HCT116 (cell line): Measurements from ENCODE around the gene CFAP45. TPM values are rescaled to one million over a fixed set of nuclear protein-coding genes. Genes with fewer than 3 reads are reported as not detected.

Source experiments
- ATAC-seq: fragments of 200-7000 bp; cut with Tn5 transposase; 2 replicates; pipeline ENCODE4 v1.9.1; 2020; ENCODE audit warnings: mild to moderate bottlenecking, moderate library complexity
- BruUV-seq: library from RNA; stranded (reverse); fragments of 400-500 nt; replicated peaks from 2 replicates; lab custom pipeline; 2021; lab: Mats Ljungman, UMichigan
- CTCF ChIA-PET: fragments of 300-600 bp; sonication (Branson Sonifier 250); formaldehyde crosslinking; loops from one replicate; lab custom pipeline; 2021; ENCODE audit warnings: antibody characterized with exemption; lab: Charles Lee
- POLR2A ChIA-PET: fragments of 300-600, 350-600 bp; sonication (Branson Sonifier 250); formaldehyde crosslinking; loops from one replicate; lab custom pipeline; 2021; ENCODE audit warnings: antibody characterized with exemption; lab: Charles Lee
- RAD21 ChIA-PET, 2 experiments: fragments of 300-600 bp; sonication (Branson Sonifier 250); formaldehyde crosslinking; loops; one replicate each; lab custom pipeline; 2023; ENCODE audit warnings: low total read pairs in 2 of 2; ENCODE audit not compliant: uncharacterized antibody in 2 of 2, unreplicated experiment in 2 of 2, low non-redundant PET in 1 of 2; lab: Charles Lee
- DNase-seq: peaks from one replicate; pipeline ENCODE4 v3.0.0-alpha.2; 2010; ENCODE audit warnings: low read depth, low spot score
- H2AFZ ChIP-seq: fragments of 200-600 bp; shearing (Covaris generic), sonication (generic); 2 replicates; pipeline ENCODE4 v1.6.1; 2017; ENCODE audit warnings: low read depth, mixed run types, mixed read lengths, antibody characterized with exemption, low read length; ENCODE audit not compliant: poor library complexity, severe bottlenecking
- H3K27ac ChIP-seq: 2 replicates; pipeline ENCODE4 v1.5.1; 2012; ENCODE audit warnings: low read depth, low read length
- H3K27me3 ChIP-seq: fragments of 200-600 bp; sonication (generic); 2 replicates; pipeline ENCODE4 v1.6.1; 2016; ENCODE audit warnings: mixed run types, low read length, mixed read lengths; ENCODE audit not compliant: insufficient read depth
- H3K36me3 ChIP-seq, 2 experiments: fragments of 200-500 bp in 1 of 2; fragments of 200-600 bp in 1 of 2; sonication (Bioruptor generic) in 1 of 2; sonication (generic) in 1 of 2; 2 replicates each; pipeline versions ENCODE4 v1.5.1 to v1.6.1; 2014 to 2016; ENCODE audit warnings: low read length in 2 of 2, inconsistent platforms in 1 of 2, mixed read lengths in 1 of 2, mixed run types in 1 of 2; ENCODE audit not compliant: insufficient read depth in 2 of 2, control insufficient read depth in 1 of 2
- H3K4me1 ChIP-seq, 2 experiments: fragments of 200-600 bp in 1 of 2; sonication (generic) in 1 of 2; 2 replicates each; pipeline versions ENCODE4 v1.5.1 to v1.6.1; 2012 to 2017; ENCODE audit warnings: low read length in 2 of 2, inconsistent platforms in 1 of 2, mild to moderate bottlenecking in 1 of 2, mixed read lengths in 1 of 2, mixed run types in 1 of 2, moderate library complexity in 1 of 2; ENCODE audit not compliant: insufficient read depth in 2 of 2, control insufficient read depth in 1 of 2
- H3K4me2 ChIP-seq: fragments of 200-600 bp; sonication (generic); 2 replicates; pipeline ENCODE4 v1.6.1; 2017; ENCODE audit warnings: mixed run types, low read length, mixed read lengths
- H3K4me3 ChIP-seq, 2 experiments: fragments of 200-600 bp in 1 of 2; sonication (generic) in 1 of 2; replicated peaks in 1 of 2; 2 replicates each; pipeline ENCODE4 v1.5.1; 2011 to 2016; ENCODE audit warnings: low read length in 2 of 2, control low read depth in 1 of 2, low read depth in 1 of 2, mild to moderate bottlenecking in 1 of 2, mixed read lengths in 1 of 2, mixed run types in 1 of 2
- H3K79me2 ChIP-seq: fragments of 200-600 bp; sonication (generic); 2 replicates; pipeline ENCODE4 v1.6.1; 2017; ENCODE audit warnings: mild to moderate bottlenecking, mixed run types, low read length, moderate library complexity, mixed read lengths; ENCODE audit not compliant: insufficient read depth
- H3K9ac ChIP-seq: fragments of 200-600 bp; sonication (generic); 2 replicates; pipeline ENCODE4 v1.6.1; 2016; ENCODE audit warnings: low read length, mixed read lengths
- H3K9me2 ChIP-seq: fragments of 200-600 bp; sonication (generic), shearing (Covaris generic); 2 replicates; pipeline ENCODE4 v1.6.1; 2017; ENCODE audit warnings: mixed run types, mild to moderate bottlenecking, moderate library complexity; ENCODE audit not compliant: insufficient read depth
- H3K9me3 ChIP-seq, 2 experiments: fragments of 200-500 bp in 1 of 2; fragments of 200-600 bp in 1 of 2; sonication (Bioruptor generic) in 1 of 2; sonication (generic) in 1 of 2; 2 replicates each; pipeline ENCODE4 v1.6.1; 2014 to 2017; ENCODE audit warnings: low read length in 2 of 2, mixed read lengths in 2 of 2, inconsistent platforms in 1 of 2, low read depth in 1 of 2, mild to moderate bottlenecking in 1 of 2, mixed run types in 1 of 2, moderate library complexity in 1 of 2; ENCODE audit not compliant: control insufficient read depth in 1 of 2, insufficient read depth in 1 of 2
- H4K20me1 ChIP-seq: fragments of 200-600 bp; sonication (generic), shearing (Covaris generic); 2 replicates; pipeline ENCODE4 v1.6.1; 2017; ENCODE audit warnings: mixed run types, mild to moderate bottlenecking, moderate library complexity; ENCODE audit not compliant: insufficient read depth
- CEBPB ChIP-seq: IDR thresholded peaks from 2 replicates; pipeline ENCODE4 v1.6.1; 2012; ENCODE audit warnings: low read depth
- EZH2phosphoT487 ChIP-seq: fragments of 200-600 bp; IDR thresholded peaks from 2 replicates; pipeline ENCODE4 v1.6.1; 2018; ENCODE audit warnings: antibody characterized with exemption, borderline replicate concordance
- FOSL1 ChIP-seq: IDR thresholded peaks from 2 replicates; pipeline ENCODE4 v1.6.1; 2012; ENCODE audit warnings: low read depth
- POLR2AphosphoS5 ChIP-seq: IDR thresholded peaks from 2 replicates; pipeline ENCODE4 v1.6.1; 2011; ENCODE audit warnings: mild to moderate bottlenecking, low read depth, low read length, moderate library complexity
- RAD21 ChIP-seq: IDR thresholded peaks from 2 replicates; pipeline ENCODE4 v1.6.1; 2012; ENCODE audit warnings: low read depth, mild to moderate bottlenecking
- TCF7L2 ChIP-seq: IDR thresholded peaks from 2 replicates; pipeline ENCODE4 v1.7.0; 2011; ENCODE audit warnings: borderline replicate concordance, inconsistent platforms; ENCODE audit not compliant: insufficient read depth, insufficient read length; ENCODE audit errors: extremely low read depth
- ZFX ChIP-seq: fragments of 450-650 bp; IDR thresholded peaks from 2 replicates; pipeline ENCODE4 v1.6.1; 2017
- intact Hi-C: fragments of 100-400 bp; cut with micrococcal nuclease; formaldehyde crosslinking; loops from 2 replicates; pipeline ENCODE4 v1.10.0; 2022
- total RNA-seq: library from RNA; stranded (reverse); gene quantifications from one replicate; pipeline ENCODE4 v1.2.1, GENCODE V29; 2021; ENCODE audit not compliant: unreplicated experiment
- TF ChIP-seq, protein P1 (sequence below): IDR thresholded peaks from 2 replicates; pipeline ENCODE4 v1.6.1; 2012
- TF ChIP-seq, protein P2 (sequence below): IDR thresholded peaks from 2 replicates; pipeline ENCODE4 v1.6.1; 2012; ENCODE audit warnings: low read depth
- TF ChIP-seq, protein P3 (sequence below): IDR thresholded peaks from 2 replicates; pipeline ENCODE4 v1.6.1; 2011; ENCODE audit warnings: mild to moderate bottlenecking, low read length, moderate library complexity; ENCODE audit not compliant: insufficient replicate concordance; ENCODE audit errors: extremely low read depth
- TF ChIP-seq, protein P4 (sequence below), 3 experiments: fragments of 200-600 bp in 1 of 3; sonication (generic) in 1 of 3; IDR thresholded peaks in 2 of 3; conservative IDR thresholded peaks in 1 of 3; 2 replicates each; pipeline ENCODE4 v1.5.1; 2012 to 2017; ENCODE audit warnings: low read depth in 2 of 3, low read length in 2 of 3, antibody characterized with exemption in 1 of 3, borderline replicate concordance in 1 of 3, control low read depth in 1 of 3, mild to moderate bottlenecking in 1 of 3, mixed read lengths in 1 of 3, mixed run types in 1 of 3, moderate library complexity in 1 of 3; ENCODE audit not compliant: insufficient read depth in 1 of 3

Gene CFAP45
- total RNA-seq, 1 experiment from 2014 or later = 0.59 TPM

DNA sequence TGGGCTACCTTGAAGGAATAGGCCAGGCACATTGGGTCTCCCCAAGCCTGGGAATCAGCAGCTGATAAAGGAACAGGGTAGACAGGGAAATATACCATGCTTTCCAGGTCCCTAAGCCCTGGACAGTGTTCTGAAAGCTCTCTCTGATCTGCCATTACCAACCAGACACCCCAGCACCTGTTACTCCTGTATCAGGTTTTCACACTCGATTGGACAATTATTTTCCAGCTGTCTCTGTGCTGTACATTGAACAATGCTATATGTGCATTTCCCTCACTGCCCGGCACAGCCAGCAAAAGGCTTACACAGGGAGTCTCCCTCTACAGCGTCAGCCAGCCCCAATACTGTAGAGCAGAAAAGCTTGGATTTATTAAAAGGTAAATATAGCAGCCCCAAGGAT lies 4.7 kb downstream of the CFAP45 start:
- TF ChIP-seq ZFX = no peak
- TF ChIP-seq RAD21 = no peak
- TF ChIP-seq, protein P1, sequence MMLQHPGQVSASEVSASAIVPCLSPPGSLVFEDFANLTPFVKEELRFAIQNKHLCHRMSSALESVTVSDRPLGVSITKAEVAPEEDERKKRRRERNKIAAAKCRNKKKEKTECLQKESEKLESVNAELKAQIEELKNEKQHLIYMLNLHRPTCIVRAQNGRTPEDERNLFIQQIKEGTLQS = no peak
- TF ChIP-seq FOSL1 = no peak
- TF ChIP-seq, protein P2, sequence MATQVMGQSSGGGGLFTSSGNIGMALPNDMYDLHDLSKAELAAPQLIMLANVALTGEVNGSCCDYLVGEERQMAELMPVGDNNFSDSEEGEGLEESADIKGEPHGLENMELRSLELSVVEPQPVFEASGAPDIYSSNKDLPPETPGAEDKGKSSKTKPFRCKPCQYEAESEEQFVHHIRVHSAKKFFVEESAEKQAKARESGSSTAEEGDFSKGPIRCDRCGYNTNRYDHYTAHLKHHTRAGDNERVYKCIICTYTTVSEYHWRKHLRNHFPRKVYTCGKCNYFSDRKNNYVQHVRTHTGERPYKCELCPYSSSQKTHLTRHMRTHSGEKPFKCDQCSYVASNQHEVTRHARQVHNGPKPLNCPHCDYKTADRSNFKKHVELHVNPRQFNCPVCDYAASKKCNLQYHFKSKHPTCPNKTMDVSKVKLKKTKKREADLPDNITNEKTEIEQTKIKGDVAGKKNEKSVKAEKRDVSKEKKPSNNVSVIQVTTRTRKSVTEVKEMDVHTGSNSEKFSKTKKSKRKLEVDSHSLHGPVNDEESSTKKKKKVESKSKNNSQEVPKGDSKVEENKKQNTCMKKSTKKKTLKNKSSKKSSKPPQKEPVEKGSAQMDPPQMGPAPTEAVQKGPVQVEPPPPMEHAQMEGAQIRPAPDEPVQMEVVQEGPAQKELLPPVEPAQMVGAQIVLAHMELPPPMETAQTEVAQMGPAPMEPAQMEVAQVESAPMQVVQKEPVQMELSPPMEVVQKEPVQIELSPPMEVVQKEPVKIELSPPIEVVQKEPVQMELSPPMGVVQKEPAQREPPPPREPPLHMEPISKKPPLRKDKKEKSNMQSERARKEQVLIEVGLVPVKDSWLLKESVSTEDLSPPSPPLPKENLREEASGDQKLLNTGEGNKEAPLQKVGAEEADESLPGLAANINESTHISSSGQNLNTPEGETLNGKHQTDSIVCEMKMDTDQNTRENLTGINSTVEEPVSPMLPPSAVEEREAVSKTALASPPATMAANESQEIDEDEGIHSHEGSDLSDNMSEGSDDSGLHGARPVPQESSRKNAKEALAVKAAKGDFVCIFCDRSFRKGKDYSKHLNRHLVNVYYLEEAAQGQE = no peak
- no peak for TF ChIP-seq POLR2AphosphoS5
- no peak for TF ChIP-seq EZH2phosphoT487
- TF ChIP-seq, protein P3, sequence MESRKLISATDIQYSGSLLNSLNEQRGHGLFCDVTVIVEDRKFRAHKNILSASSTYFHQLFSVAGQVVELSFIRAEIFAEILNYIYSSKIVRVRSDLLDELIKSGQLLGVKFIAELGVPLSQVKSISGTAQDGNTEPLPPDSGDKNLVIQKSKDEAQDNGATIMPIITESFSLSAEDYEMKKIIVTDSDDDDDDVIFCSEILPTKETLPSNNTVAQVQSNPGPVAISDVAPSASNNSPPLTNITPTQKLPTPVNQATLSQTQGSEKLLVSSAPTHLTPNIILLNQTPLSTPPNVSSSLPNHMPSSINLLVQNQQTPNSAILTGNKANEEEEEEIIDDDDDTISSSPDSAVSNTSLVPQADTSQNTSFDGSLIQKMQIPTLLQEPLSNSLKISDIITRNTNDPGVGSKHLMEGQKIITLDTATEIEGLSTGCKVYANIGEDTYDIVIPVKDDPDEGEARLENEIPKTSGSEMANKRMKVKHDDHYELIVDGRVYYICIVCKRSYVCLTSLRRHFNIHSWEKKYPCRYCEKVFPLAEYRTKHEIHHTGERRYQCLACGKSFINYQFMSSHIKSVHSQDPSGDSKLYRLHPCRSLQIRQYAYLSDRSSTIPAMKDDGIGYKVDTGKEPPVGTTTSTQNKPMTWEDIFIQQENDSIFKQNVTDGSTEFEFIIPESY = no peak
- no peak for TF ChIP-seq CEBPB
- TF ChIP-seq, protein P4, sequence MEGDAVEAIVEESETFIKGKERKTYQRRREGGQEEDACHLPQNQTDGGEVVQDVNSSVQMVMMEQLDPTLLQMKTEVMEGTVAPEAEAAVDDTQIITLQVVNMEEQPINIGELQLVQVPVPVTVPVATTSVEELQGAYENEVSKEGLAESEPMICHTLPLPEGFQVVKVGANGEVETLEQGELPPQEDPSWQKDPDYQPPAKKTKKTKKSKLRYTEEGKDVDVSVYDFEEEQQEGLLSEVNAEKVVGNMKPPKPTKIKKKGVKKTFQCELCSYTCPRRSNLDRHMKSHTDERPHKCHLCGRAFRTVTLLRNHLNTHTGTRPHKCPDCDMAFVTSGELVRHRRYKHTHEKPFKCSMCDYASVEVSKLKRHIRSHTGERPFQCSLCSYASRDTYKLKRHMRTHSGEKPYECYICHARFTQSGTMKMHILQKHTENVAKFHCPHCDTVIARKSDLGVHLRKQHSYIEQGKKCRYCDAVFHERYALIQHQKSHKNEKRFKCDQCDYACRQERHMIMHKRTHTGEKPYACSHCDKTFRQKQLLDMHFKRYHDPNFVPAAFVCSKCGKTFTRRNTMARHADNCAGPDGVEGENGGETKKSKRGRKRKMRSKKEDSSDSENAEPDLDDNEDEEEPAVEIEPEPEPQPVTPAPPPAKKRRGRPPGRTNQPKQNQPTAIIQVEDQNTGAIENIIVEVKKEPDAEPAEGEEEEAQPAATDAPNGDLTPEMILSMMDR (IDR thresholded peaks at IDR 0.05 in 2 of 3, conservative IDR thresholded peaks at IDR 0.05 in 1 of 3; ENCODE audit: borderline replicate concordance in 1 of 3, insufficient read depth in 1 of 3, low read depth in 2 of 3, low read length in 2 of 3) = no peak
- no peak for TF ChIP-seq TCF7L2
- RAD21 ChIA-PET = no interaction called here
- BruUV-seq = no TSS peak

More for the DNA sequence above, 4.7 kb downstream of the CFAP45 start:
- ChIA-PET CTCF (interaction anchor here (1.4 to 8.5 kb wide), 2 partner anchors 96 to 112 kb away, joined by 7 to 249 read pairs; no protein-coding TSS in a partner anchor), POLR2A (no interaction called here)
- Histone ChIP-seq H3K36me3 (no peaks in the 10 kb centered on the region), H3K9me2 (no peaks in the 10 kb centered on the region), H3K4me3 (no peak overlapping the region), H3K27me3 (no peaks in the 10 kb centered on the region; the same call in 1 of the 2 replicates), H2AFZ (no peak overlapping the region), H3K27ac (no peak overlapping the region), H3K4me1 (peaks cover 11 to 18% of the 10 kb centered on the region in 2 experiments), H3K9me3 (no peaks in the 10 kb centered on the region), H3K4me2 (no peak overlapping the region), H3K79me2 (no peaks in the 10 kb centered on the region), H3K9ac (no peak overlapping the region), H4K20me1 (no peaks in the 10 kb centered on the region)
- ATAC-seq (no peak), DNase-seq (no peak)
- intact Hi-C loops = loop anchor here (10.0 kb wide), 2 partner anchors 470 to 760 kb away; no protein-coding TSS in a partner anchor
